OCI-LY1 (cell line): ENCODE data around the gene ARHGEF12.

Experiments
- H2AFZ ChIP-seq: fragments of 200-600 bp; sonication (generic), shearing (Covaris generic); 2 replicates; pipeline ENCODE4 v1.6.0; 2014; ENCODE audit warnings: antibody characterized with exemption, mild to moderate bottlenecking, low read length
- H3F3A ChIP-seq: fragments of 200-600 bp; sonication (generic), shearing (Covaris generic); 2 replicates; pipeline ENCODE4 v1.6.0; 2014; ENCODE audit warnings: mild to moderate bottlenecking, antibody characterized with exemption, low read length, moderate library complexity; ENCODE audit not compliant: insufficient read depth
- H3K27ac ChIP-seq: fragments of 200-600 bp; sonication (generic); 2 replicates; pipeline ENCODE4 v1.5.1; 2014; ENCODE audit warnings: low read length, mixed run types, mild to moderate bottlenecking, low read depth; ENCODE audit not compliant: poor library complexity, severe bottlenecking
- H3K27me3 ChIP-seq: fragments of 200-600 bp; sonication (generic); 2 replicates; pipeline ENCODE4 v1.6.0; 2014; ENCODE audit warnings: antibody characterized with exemption, mild to moderate bottlenecking, low read length, moderate library complexity; ENCODE audit not compliant: insufficient read depth
- H3K36me3 ChIP-seq: fragments of 200-600 bp; sonication (generic); 2 replicates; pipeline ENCODE4 v1.6.1; 2014; ENCODE audit warnings: mild to moderate bottlenecking, antibody characterized with exemption, low read length, moderate library complexity, mixed read lengths; ENCODE audit not compliant: insufficient read depth
- H3K4me1 ChIP-seq: fragments of 200-600 bp; sonication (generic); 2 replicates; pipeline ENCODE4 v1.5.1; 2014; ENCODE audit warnings: mild to moderate bottlenecking, low read length, moderate library complexity; ENCODE audit not compliant: insufficient read depth, severe bottlenecking
- H3K4me2 ChIP-seq: fragments of 200-600 bp; sonication (generic), shearing (Covaris generic); 2 replicates; pipeline ENCODE4 v1.6.1; 2014; ENCODE audit warnings: low read length
- H3K4me3 ChIP-seq: fragments of 200-600 bp; sonication (generic); 2 replicates; pipeline ENCODE4 v1.5.1; 2014; ENCODE audit warnings: low read length, low read depth, mild to moderate bottlenecking, mixed read lengths; ENCODE audit not compliant: poor library complexity, severe bottlenecking
- H3K79me2 ChIP-seq: fragments of 200-600 bp; shearing (Covaris generic); 2 replicates; pipeline ENCODE4 v1.6.1; 2016; ENCODE audit warnings: mixed run types, low read length, mixed read lengths; ENCODE audit not compliant: insufficient read depth
- H3K9ac ChIP-seq: fragments of 200-600 bp; sonication (generic), shearing (Covaris generic); 2 replicates; pipeline ENCODE4 v1.6.1; 2014; ENCODE audit warnings: mild to moderate bottlenecking, low read length, mixed read lengths
- H3K9me2 ChIP-seq: fragments of 200-600 bp; sonication (generic), shearing (Covaris generic); 2 replicates; pipeline ENCODE4 v1.6.1; 2014; ENCODE audit warnings: low read depth, mild to moderate bottlenecking, low read length, mixed read lengths
- H3K9me3 ChIP-seq: fragments of 200-600 bp; shearing (Covaris generic); 2 replicates; pipeline ENCODE4 v1.6.1; 2014; ENCODE audit warnings: low read length, mixed read lengths
- H4K20me1 ChIP-seq: fragments of 200-600 bp; sonication (generic), shearing (Covaris generic); 2 replicates; pipeline ENCODE4 v1.6.0; 2016; ENCODE audit warnings: mild to moderate bottlenecking, low read length; ENCODE audit not compliant: insufficient read depth
- EZH2 ChIP-seq: fragments of 200-600 bp; sonication (generic), shearing (Covaris generic); IDR thresholded peaks from 2 replicates; pipeline ENCODE4 v1.8.0; 2017; ENCODE audit warnings: borderline replicate concordance, mixed run types, mild to moderate bottlenecking, antibody characterized with exemption, low read length, moderate library complexity, mixed read lengths
- TF ChIP-seq, protein P1 (sequence below): fragments of 200-600 bp; sonication (generic), shearing (Covaris generic); IDR thresholded peaks from 2 replicates; pipeline ENCODE4 v1.5.1; 2017; ENCODE audit warnings: mild to moderate bottlenecking, antibody characterized with exemption, low read length, moderate library complexity, mixed read lengths

Gene ARHGEF12

DNA sequence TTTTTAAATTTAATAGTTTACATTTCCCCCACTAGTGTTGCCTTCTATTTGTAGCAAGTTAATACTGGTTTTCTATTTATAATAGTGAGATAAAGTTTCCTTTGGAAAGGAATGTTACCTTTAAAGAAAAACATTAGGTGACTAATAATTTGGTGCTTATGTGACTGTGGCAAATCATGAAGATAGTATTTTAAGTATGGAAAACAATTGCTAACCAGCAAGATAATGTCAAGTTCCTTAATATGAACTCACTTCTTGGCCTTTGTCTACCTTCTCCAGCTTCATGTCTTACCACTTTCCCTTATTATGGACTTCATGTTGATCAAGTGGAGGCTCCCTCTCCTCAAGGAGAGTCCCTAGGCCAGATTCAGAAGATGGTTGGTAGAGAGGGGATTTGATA lies 27.2 kb downstream of the ARHGEF12 start:
- no peaks in the 10 kb centered on the region for H3K4me1 ChIP-seq
- H2AFZ ChIP-seq, result no peak overlapping the region
- no peak overlapping the region for H3K4me2 ChIP-seq
- H3F3A ChIP-seq, result no peaks in the 10 kb centered on the region
- H3K36me3 ChIP-seq, result no peaks in the 10 kb centered on the region
- no peaks in the 10 kb centered on the region for H3K79me2 ChIP-seq
- H3K27ac ChIP-seq, result no peak overlapping the region
- no peaks in the 10 kb centered on the region for H3K9me3 ChIP-seq
- H3K9me2 ChIP-seq, result no peaks in the 10 kb centered on the region
- H3K9ac ChIP-seq, result no peak overlapping the region
- TF ChIP-seq, protein P1, sequence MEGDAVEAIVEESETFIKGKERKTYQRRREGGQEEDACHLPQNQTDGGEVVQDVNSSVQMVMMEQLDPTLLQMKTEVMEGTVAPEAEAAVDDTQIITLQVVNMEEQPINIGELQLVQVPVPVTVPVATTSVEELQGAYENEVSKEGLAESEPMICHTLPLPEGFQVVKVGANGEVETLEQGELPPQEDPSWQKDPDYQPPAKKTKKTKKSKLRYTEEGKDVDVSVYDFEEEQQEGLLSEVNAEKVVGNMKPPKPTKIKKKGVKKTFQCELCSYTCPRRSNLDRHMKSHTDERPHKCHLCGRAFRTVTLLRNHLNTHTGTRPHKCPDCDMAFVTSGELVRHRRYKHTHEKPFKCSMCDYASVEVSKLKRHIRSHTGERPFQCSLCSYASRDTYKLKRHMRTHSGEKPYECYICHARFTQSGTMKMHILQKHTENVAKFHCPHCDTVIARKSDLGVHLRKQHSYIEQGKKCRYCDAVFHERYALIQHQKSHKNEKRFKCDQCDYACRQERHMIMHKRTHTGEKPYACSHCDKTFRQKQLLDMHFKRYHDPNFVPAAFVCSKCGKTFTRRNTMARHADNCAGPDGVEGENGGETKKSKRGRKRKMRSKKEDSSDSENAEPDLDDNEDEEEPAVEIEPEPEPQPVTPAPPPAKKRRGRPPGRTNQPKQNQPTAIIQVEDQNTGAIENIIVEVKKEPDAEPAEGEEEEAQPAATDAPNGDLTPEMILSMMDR, result no peak
- no peak for TF ChIP-seq EZH2
- no peaks in the 10 kb centered on the region; the same call in 1 of the 2 replicates for H3K27me3 ChIP-seq
- no peak overlapping the region for H3K4me3 ChIP-seq
- no peaks in the 10 kb centered on the region for H4K20me1 ChIP-seq

DNA sequence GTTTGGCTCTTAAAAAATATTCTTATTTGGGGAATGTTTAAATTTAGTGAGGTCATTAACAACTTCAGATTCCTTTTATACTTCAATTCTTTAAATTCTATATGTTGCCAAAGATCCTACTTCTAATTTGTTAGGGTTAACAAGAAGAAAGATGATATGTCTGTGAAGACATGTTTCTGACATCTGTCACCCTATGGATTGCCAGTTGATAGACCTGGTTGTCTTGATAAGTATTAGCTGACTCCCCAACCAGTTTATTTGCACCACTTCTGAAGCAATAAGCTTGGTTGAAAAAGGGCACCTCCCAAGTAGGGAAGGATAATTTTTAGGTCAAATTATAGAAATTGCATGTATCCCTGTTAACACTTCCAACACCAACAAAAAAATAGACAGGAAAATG lies 29.3 kb downstream of the ARHGEF12 start:
- no peaks in the 10 kb centered on the region for H3K4me1 ChIP-seq
- H3K36me3 ChIP-seq, result no peaks in the 10 kb centered on the region
- no peak overlapping the region for H3K4me3 ChIP-seq
- H3K9me3 ChIP-seq, result no peaks in the 10 kb centered on the region
- no peak overlapping the region for H2AFZ ChIP-seq
- H3K4me2 ChIP-seq, result no peak overlapping the region
- no peaks in the 10 kb centered on the region for H3K9me2 ChIP-seq
- no peaks in the 10 kb centered on the region for H4K20me1 ChIP-seq
- no peaks in the 10 kb centered on the region for H3K79me2 ChIP-seq
- TF ChIP-seq EZH2, result no peak
- TF ChIP-seq, protein P1, result no peak
- H3K27ac ChIP-seq, result no peak overlapping the region
- H3K27me3 ChIP-seq, result no peaks in the 10 kb centered on the region; the same call in 1 of the 2 replicates
- H3K9ac ChIP-seq, result no peak overlapping the region
- H3F3A ChIP-seq, result no peaks in the 10 kb centered on the region

DNA sequence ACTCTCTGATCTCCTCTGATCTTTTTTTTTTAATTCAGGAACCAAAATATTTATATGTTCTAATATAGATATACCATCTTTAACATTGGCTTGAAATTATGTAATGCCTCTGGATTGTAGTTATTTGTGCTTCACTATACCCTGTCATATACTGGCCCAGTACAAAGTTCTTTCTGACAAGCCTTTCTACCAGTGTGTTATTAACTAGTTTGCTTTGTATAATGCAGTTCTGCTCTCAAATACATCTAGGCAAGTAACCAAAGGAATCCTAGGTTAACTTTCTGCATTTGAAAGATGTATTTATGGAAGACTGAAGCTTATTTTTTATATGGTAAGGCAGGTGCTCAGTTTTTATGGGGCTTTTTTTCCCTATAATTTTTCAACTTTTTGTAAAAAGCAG lies 36.1 kb downstream of the ARHGEF12 start:
- Histone ChIP-seq H3F3A (no peaks in the 10 kb centered on the region), H3K9ac (no peak overlapping the region), H3K27ac (no peak overlapping the region), H3K36me3 (no peaks in the 10 kb centered on the region), H3K4me3 (no peak overlapping the region), H4K20me1 (no peaks in the 10 kb centered on the region), H2AFZ (no peak overlapping the region), H3K79me2 (no peaks in the 10 kb centered on the region), H3K4me2 (no peak overlapping the region), H3K9me2 (no peaks in the 10 kb centered on the region), H3K27me3 (no peaks in the 10 kb centered on the region), H3K9me3 (no peaks in the 10 kb centered on the region), H3K4me1 (no peaks in the 10 kb centered on the region)
- TF ChIP-seq, protein P1, result no peak
- no peak for TF ChIP-seq EZH2
